PFSK-1 (cell line): Measurements from ENCODE around the gene MAST3.

ENCODE experiments used
- FOXP2 ChIP-seq: optimal IDR thresholded peaks from 2 replicates; pipeline ENCODE3; 2011; ENCODE audit warnings: borderline replicate concordance, control low read depth, inconsistent platforms; ENCODE audit not compliant: insufficient read depth; ENCODE audit errors: extremely low read length, extremely low read depth
- POLR2AphosphoS5 ChIP-seq: IDR thresholded peaks from 2 replicates; pipeline ENCODE4 v1.6.1; 2012; ENCODE audit warnings: low read depth, mild to moderate bottlenecking, control low read depth, low read length, moderate library complexity
- SIN3A ChIP-seq: IDR thresholded peaks from 2 replicates; pipeline ENCODE4 v1.6.1; 2012; ENCODE audit warnings: mild to moderate bottlenecking, low read length, moderate library complexity, borderline replicate concordance; ENCODE audit not compliant: insufficient read depth
- TAF1 ChIP-seq: IDR thresholded peaks from 2 replicates; pipeline ENCODE4 v1.6.1; 2012; ENCODE audit warnings: low read length, control low read depth, borderline replicate concordance; ENCODE audit not compliant: insufficient read depth
- TF ChIP-seq, protein P1 (sequence below), 2 experiments: IDR thresholded peaks; 2 replicates each; pipeline versions ENCODE4 v1.6.1 to v1.8.0; 2011 to 2012; ENCODE audit warnings: low read depth in 2 of 2, low read length in 2 of 2, control low read depth in 1 of 2, inconsistent platforms in 1 of 2, mild to moderate bottlenecking in 1 of 2, moderate library complexity in 1 of 2; ENCODE audit not compliant: insufficient read depth in 1 of 2

MAST3 gene

DNA sequence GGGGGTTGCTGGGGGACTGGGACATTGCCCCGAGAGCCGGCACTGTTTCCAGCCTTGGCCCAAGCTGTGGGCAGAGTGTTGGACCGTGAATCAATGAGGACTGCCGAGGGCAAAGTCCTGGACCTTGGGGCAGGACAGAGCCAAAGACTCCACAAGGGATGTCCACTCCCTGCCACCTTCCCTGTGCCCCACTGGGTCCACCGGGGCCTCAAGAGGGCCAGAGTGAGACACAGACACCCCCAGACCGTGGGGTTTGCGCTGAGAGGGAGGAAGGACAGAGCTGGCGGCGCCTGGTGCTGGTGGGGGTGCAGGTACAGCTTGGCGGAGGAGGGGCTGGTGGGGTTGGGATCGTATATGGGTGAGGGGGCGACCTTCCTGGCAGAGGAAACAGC is 11.8 kb downstream of the MAST3 start:
- no peak for TF ChIP-seq TAF1
- TF ChIP-seq FOXP2, result no peak
- TF ChIP-seq, protein P1, sequence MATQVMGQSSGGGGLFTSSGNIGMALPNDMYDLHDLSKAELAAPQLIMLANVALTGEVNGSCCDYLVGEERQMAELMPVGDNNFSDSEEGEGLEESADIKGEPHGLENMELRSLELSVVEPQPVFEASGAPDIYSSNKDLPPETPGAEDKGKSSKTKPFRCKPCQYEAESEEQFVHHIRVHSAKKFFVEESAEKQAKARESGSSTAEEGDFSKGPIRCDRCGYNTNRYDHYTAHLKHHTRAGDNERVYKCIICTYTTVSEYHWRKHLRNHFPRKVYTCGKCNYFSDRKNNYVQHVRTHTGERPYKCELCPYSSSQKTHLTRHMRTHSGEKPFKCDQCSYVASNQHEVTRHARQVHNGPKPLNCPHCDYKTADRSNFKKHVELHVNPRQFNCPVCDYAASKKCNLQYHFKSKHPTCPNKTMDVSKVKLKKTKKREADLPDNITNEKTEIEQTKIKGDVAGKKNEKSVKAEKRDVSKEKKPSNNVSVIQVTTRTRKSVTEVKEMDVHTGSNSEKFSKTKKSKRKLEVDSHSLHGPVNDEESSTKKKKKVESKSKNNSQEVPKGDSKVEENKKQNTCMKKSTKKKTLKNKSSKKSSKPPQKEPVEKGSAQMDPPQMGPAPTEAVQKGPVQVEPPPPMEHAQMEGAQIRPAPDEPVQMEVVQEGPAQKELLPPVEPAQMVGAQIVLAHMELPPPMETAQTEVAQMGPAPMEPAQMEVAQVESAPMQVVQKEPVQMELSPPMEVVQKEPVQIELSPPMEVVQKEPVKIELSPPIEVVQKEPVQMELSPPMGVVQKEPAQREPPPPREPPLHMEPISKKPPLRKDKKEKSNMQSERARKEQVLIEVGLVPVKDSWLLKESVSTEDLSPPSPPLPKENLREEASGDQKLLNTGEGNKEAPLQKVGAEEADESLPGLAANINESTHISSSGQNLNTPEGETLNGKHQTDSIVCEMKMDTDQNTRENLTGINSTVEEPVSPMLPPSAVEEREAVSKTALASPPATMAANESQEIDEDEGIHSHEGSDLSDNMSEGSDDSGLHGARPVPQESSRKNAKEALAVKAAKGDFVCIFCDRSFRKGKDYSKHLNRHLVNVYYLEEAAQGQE (IDR thresholded peaks at IDR 0.05; ENCODE audit: insufficient read depth in 1 of 2, low read depth in 2 of 2, low read length in 2 of 2), result no peak
- TF ChIP-seq POLR2AphosphoS5, result no peak
- no peak for TF ChIP-seq SIN3A

GRCh38 chr19:18109733-18110608 is 12.4 kb downstream of the MAST3 start:
- TF ChIP-seq FOXP2 (peak; percentile 73), TAF1 (no peak)

DNA sequence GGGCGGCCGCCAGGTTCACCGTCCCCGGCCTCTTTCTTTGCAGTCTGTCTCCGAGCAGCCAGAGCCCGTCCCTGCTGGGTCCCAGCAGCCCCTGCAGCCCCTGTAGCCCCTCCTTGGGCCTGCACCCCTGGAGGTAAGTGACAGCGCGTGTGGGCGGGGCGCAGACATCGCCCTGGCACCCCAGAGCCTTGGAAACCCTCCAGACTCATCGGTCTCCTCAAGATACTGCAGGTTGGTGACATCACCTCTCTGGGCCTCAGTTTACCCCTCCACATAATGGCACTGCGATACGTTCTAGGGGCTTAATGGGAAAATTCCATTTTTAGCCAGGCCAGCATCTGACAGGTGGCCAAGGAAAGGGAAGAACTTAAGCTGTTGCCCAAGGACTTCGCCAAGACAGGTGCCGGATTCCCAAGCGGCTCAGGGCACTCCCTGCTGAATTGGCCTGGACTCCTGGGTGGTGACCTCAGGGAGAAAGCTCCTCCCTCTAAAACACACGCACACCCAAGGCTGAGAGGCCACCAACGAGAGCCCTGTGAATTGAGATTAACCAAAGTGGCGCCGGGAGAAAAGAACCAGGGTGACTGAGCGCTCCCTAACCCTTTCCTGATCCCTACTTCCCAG is 13.1 kb downstream of the MAST3 start:
- TF ChIP-seq SIN3A (no peak), TAF1 (no peak), FOXP2 (no peak), POLR2AphosphoS5 (no peak)
- TF ChIP-seq, protein P1 (IDR thresholded peaks at IDR 0.05; ENCODE audit: insufficient read depth in 1 of 2, low read depth in 2 of 2, low read length in 2 of 2), result no peak

GRCh38 chr19:18112989-18113478 is 15.5 kb downstream of the MAST3 start:
- no peak for TF ChIP-seq POLR2AphosphoS5
- TF ChIP-seq, protein P1 (IDR thresholded peaks at IDR 0.05; ENCODE audit: insufficient read depth in 1 of 2, low read depth in 2 of 2, low read length in 2 of 2), result 0 out of 4 replicates have a peak, but pooled peaks of 1 of the 2 experiments have one; percentile 10

- TF ChIP-seq FOXP2 (no peak), SIN3A (no peak), POLR2AphosphoS5 (no peak), TAF1 (no peak)
- TF ChIP-seq, protein P1 (IDR thresholded peaks at IDR 0.05; ENCODE audit: insufficient read depth in 1 of 2, low read depth in 2 of 2, low read length in 2 of 2), result no peak
These were observed 16.2 kb downstream of the MAST3 start for GRCh38 chr19:18113827-18114226.
